HG03457 (cell line): ENCODE data around the gene RAD51B.

Source experiments
- ATAC-seq: cut with Tn5 transposase; IDR thresholded peaks from one replicate; pipeline ENCODE4 v1.9.1; 2021; ENCODE audit warnings: moderate number of reproducible peaks; ENCODE audit not compliant: unreplicated experiment

The RAD51B gene

GRCh38 chr14:68632054-68632895 lies 812.7 kb downstream of the RAD51B start:
- ATAC-seq = no peak

- ATAC-seq = no peak
Measured at GRCh38 chr14:68633131-68633991, 813.8 kb downstream of the RAD51B start.

- ATAC-seq = no peak
Measured at GRCh38 chr14:68634332-68634731, 814.8 kb downstream of the RAD51B start.

- no peak for ATAC-seq
Measured at GRCh38 chr14:68634874-68635595, 815.5 kb downstream of the RAD51B start.

GRCh38 chr14:68636597-68636996 lies 817.0 kb downstream of the RAD51B start:
- ATAC-seq = no peak

- no peak for ATAC-seq
Measured at GRCh38 chr14:68637106-68638021, 817.8 kb downstream of the RAD51B start.

- no peak for ATAC-seq
Measured at GRCh38 chr14:68638141-68638999, 818.8 kb downstream of the RAD51B start.

GRCh38 chr14:68639000-68639757 lies 819.6 kb downstream of the RAD51B start:
- ATAC-seq = no peak

GRCh38 chr14:68639758-68640574 lies 820.4 kb downstream of the RAD51B start:
- no peak for ATAC-seq

GRCh38 chr14:68643673-68644072 lies 824.1 kb downstream of the RAD51B start:
- ATAC-seq = no peak

- no peak for ATAC-seq
Measured at GRCh38 chr14:68644101-68644500, 824.5 kb downstream of the RAD51B start.

- ATAC-seq = no peak
Measured at GRCh38 chr14:68645371-68645770, 825.8 kb downstream of the RAD51B start.

- ATAC-seq = no peak
Measured at GRCh38 chr14:68649476-68650189, 830.1 kb downstream of the RAD51B start.

GRCh38 chr14:68650404-68650994 lies 830.9 kb downstream of the RAD51B start:
- no peak for ATAC-seq

GRCh38 chr14:68651075-68651474 lies 831.5 kb downstream of the RAD51B start:
- no peak for ATAC-seq

GRCh38 chr14:68651652-68652432 lies 832.3 kb downstream of the RAD51B start:
- ATAC-seq = no peak
